Mesenchymal stem cell (in vitro differentiated cells and primary cell): ENCODE data around the gene SYNE1.

Experiments used
- DNase-seq: peaks from one replicate; pipeline ENCODE4 v3.0.0-alpha.2; 2013
- H2AFZ ChIP-seq: one replicate; pipeline ENCODE4 v1.6.1; 2013; ENCODE audit warnings: low read depth, mild to moderate bottlenecking, control low read depth, inconsistent platforms, low read length, moderate library complexity
- H2AK5ac ChIP-seq: 2 replicates; pipeline ENCODE4 v1.6.1; 2013; ENCODE audit warnings: low read length, moderate library complexity, mild to moderate bottlenecking, inconsistent platforms; ENCODE audit not compliant: severe bottlenecking
- H2BK120ac ChIP-seq: one replicate; pipeline ENCODE4 v1.6.1; 2013; ENCODE audit warnings: low read depth, mild to moderate bottlenecking, inconsistent platforms, low read length, moderate library complexity
- H2BK12ac ChIP-seq, 2 experiments: one replicate each; pipeline ENCODE4 v1.6.1; 2013; ENCODE audit warnings: inconsistent platforms in 2 of 2, low read length in 2 of 2, mild to moderate bottlenecking in 2 of 2, moderate library complexity in 2 of 2, control low read depth in 1 of 2
- H2BK15ac ChIP-seq: one replicate; pipeline ENCODE4 v1.6.1; 2013; ENCODE audit warnings: mild to moderate bottlenecking, low read depth, inconsistent platforms; ENCODE audit not compliant: poor library complexity, severe bottlenecking
- H2BK5ac ChIP-seq: 2 replicates; pipeline ENCODE4 v1.6.1; 2013; ENCODE audit warnings: low read depth, mild to moderate bottlenecking, low read length, control low read depth, inconsistent platforms; ENCODE audit not compliant: poor library complexity, severe bottlenecking
- H3K14ac ChIP-seq, 2 experiments: one replicate each; pipeline ENCODE4 v1.6.1; 2013; ENCODE audit warnings: inconsistent platforms in 2 of 2, low read length in 2 of 2, control low read depth in 1 of 2, mild to moderate bottlenecking in 1 of 2, moderate library complexity in 1 of 2
- H3K18ac ChIP-seq, 2 experiments: one replicate each; pipeline ENCODE4 v1.6.1; 2013; ENCODE audit warnings: inconsistent platforms in 2 of 2, low read length in 2 of 2, control low read depth in 1 of 2, low read depth in 1 of 2, mild to moderate bottlenecking in 1 of 2
- H3K23ac ChIP-seq, 2 experiments: one replicate each; pipeline ENCODE4 v1.6.1; 2013; ENCODE audit warnings: inconsistent platforms in 2 of 2, low read length in 2 of 2, mild to moderate bottlenecking in 2 of 2, moderate library complexity in 2 of 2, control low read depth in 1 of 2
- H3K27ac ChIP-seq: 2 replicates; pipeline ENCODE4 v1.5.1; 2013; ENCODE audit warnings: mild to moderate bottlenecking, moderate library complexity, low read length, control low read depth, inconsistent platforms; ENCODE audit not compliant: poor library complexity, severe bottlenecking
- H3K27me3 ChIP-seq, 2 experiments: 2 replicates each; pipeline versions ENCODE4 v1.6.1 to v1.7.0; 2013; ENCODE audit warnings: low read length in 2 of 2, mild to moderate bottlenecking in 2 of 2, moderate library complexity in 2 of 2, control low read depth in 1 of 2, inconsistent platforms in 1 of 2; ENCODE audit not compliant: control insufficient read depth in 1 of 2, insufficient read depth in 1 of 2
- H3K36me3 ChIP-seq, 2 experiments: 2 replicates each; pipeline versions ENCODE4 v1.6.1 to v1.7.0; 2013; ENCODE audit warnings: low read length in 2 of 2, control low read depth in 1 of 2, inconsistent platforms in 1 of 2, low read depth in 1 of 2, mild to moderate bottlenecking in 1 of 2; ENCODE audit not compliant: insufficient read depth in 2 of 2, control insufficient read depth in 1 of 2
- H3K4ac ChIP-seq, 2 experiments: one replicate each; pipeline ENCODE4 v1.6.1; 2013; ENCODE audit warnings: inconsistent platforms in 2 of 2, low read length in 2 of 2, mild to moderate bottlenecking in 2 of 2, moderate library complexity in 2 of 2, control low read depth in 1 of 2, low read depth in 1 of 2
- H3K4me1 ChIP-seq: 2 replicates; pipeline ENCODE4 v1.6.1; 2013; ENCODE audit warnings: low read depth, low read length, control low read depth; ENCODE audit not compliant: control insufficient read depth, insufficient read depth
- H3K4me2 ChIP-seq: 2 replicates; pipeline ENCODE4 v1.6.1; 2013; ENCODE audit warnings: low read length, mild to moderate bottlenecking, inconsistent platforms; ENCODE audit not compliant: poor library complexity, severe bottlenecking
- H3K4me3 ChIP-seq, 2 experiments: 2 replicates each; pipeline versions ENCODE4 v1.5.1 to v1.7.0; 2013; ENCODE audit warnings: low read length in 2 of 2, mild to moderate bottlenecking in 2 of 2, control low read depth in 1 of 2, low read depth in 1 of 2; ENCODE audit not compliant: insufficient read depth in 1 of 2
- H3K79me1 ChIP-seq: replicated peaks from 2 replicates; pipeline ENCODE4 v1.6.1; 2013; ENCODE audit warnings: mild to moderate bottlenecking, control low read depth, low read length, inconsistent platforms; ENCODE audit not compliant: poor library complexity, severe bottlenecking
- H3K9ac ChIP-seq: 2 replicates; pipeline ENCODE4 v1.7.0; 2013; ENCODE audit warnings: mild to moderate bottlenecking, low read length, moderate library complexity
- H3K9me3 ChIP-seq: 2 replicates; pipeline ENCODE4 v1.7.0; 2013; ENCODE audit warnings: mild to moderate bottlenecking, low read length; ENCODE audit not compliant: control insufficient read depth
- H4K8ac ChIP-seq: one replicate; pipeline ENCODE4 v1.6.1; 2013; ENCODE audit warnings: inconsistent platforms, mild to moderate bottlenecking, low read length, moderate library complexity
- H4K91ac ChIP-seq: one replicate; pipeline ENCODE4 v1.6.1; 2013; ENCODE audit warnings: mild to moderate bottlenecking, low read length, inconsistent platforms
- WGBS: methylation state at CpG from one replicate; pipeline ENCODE4 v1.1.7; 2013; ENCODE audit warnings: mixed read lengths; 5-methylcytosine and 5-hydroxymethylcytosine counted together

SYNE1 gene

GRCh38 chr6:152458648-152459644 is 178.2 kb downstream of the SYNE1 start:
- Histone ChIP-seq H3K27ac (no peak overlapping the region), H3K4me1 (peaks cover 2% of the 10 kb centered on the region), H3K9ac (no peak overlapping the region), H2AK5ac (no peak overlapping the region), H3K23ac (no peak overlapping the region), H3K18ac (no peak overlapping the region), H3K36me3 (no peaks in the 10 kb centered on the region), H3K4me2 (no peak overlapping the region), H3K4me3 (no peak overlapping the region), H2AFZ (no peak overlapping the region), H2BK120ac (no peak overlapping the region), H3K4ac (no peak overlapping the region), H4K91ac (no peak overlapping the region), H3K9me3 (no peaks in the 10 kb centered on the region), H4K8ac (no peak overlapping the region), H2BK15ac (no peak overlapping the region), H2BK12ac (no peak overlapping the region), H3K27me3 (no peaks in the 10 kb centered on the region), H3K79me1 (no peaks in the 10 kb centered on the region), H2BK5ac (no peak overlapping the region), H3K14ac (no peak overlapping the region)
- 74% methylated on average over 7 of the region's 8 CpGs for WGBS
- DNase-seq: no peak

GRCh38 chr6:152457949-152458624 is 179.1 kb downstream of the SYNE1 start:
- no peak overlapping the region for H3K9ac ChIP-seq
- no peak overlapping the region for H3K18ac ChIP-seq
- no CpG with 5 or more reads among the region's 4 CpGs for WGBS

GRCh38 chr6:152454003-152454402 is 183.2 kb downstream of the SYNE1 start:
- no peak overlapping the region for H4K8ac ChIP-seq
- H2BK5ac ChIP-seq: no peak overlapping the region
- no peak overlapping the region for H3K4ac ChIP-seq
- H3K36me3 ChIP-seq: no peaks in the 10 kb centered on the region
- H3K23ac ChIP-seq: no peak overlapping the region
- no peak overlapping the region for H2BK12ac ChIP-seq
- no peak overlapping the region for H3K18ac ChIP-seq
- no peaks in the 10 kb centered on the region for H3K27me3 ChIP-seq
- no peak overlapping the region for H3K4me3 ChIP-seq
- H2BK120ac ChIP-seq: no peak overlapping the region
- H2BK15ac ChIP-seq: no peak overlapping the region
- H3K9me3 ChIP-seq: no peaks in the 10 kb centered on the region
- no peak overlapping the region for H3K4me2 ChIP-seq
- H3K27ac ChIP-seq: no peak overlapping the region
- no peak overlapping the region for H3K9ac ChIP-seq
- no peaks in the 10 kb centered on the region for H3K4me1 ChIP-seq
- WGBS: 96% methylated on average over 3 of the region's 3 CpGs
- no peaks in the 10 kb centered on the region for H3K79me1 ChIP-seq
- no peak for DNase-seq
- no peak overlapping the region for H3K14ac ChIP-seq
- no peak overlapping the region for H2AK5ac ChIP-seq
- no peak overlapping the region for H4K91ac ChIP-seq
- H2AFZ ChIP-seq: no peak overlapping the region

More at GRCh38 chr6:152457949-152458624, 179.1 kb downstream of the SYNE1 start:
- Histone ChIP-seq H3K9me3 (no peaks in the 10 kb centered on the region), H3K4ac (no peak overlapping the region), H3K27me3 (no peaks in the 10 kb centered on the region), H2BK12ac (no peak overlapping the region), H3K4me3 (no peak overlapping the region), H2AFZ (no peak overlapping the region), H2BK120ac (no peak overlapping the region), H3K27ac (no peak overlapping the region), H3K14ac (no peak overlapping the region), H2AK5ac (no peak overlapping the region), H3K23ac (no peak overlapping the region), H2BK5ac (no peak overlapping the region), H4K8ac (no peak overlapping the region), H3K79me1 (no peaks in the 10 kb centered on the region), H3K4me2 (no peak overlapping the region), H3K36me3 (no peaks in the 10 kb centered on the region), H4K91ac (no peak overlapping the region), H3K4me1 (peaks cover 2% of the 10 kb centered on the region), H2BK15ac (no peak overlapping the region)
- DNase-seq: no peak

- Histone ChIP-seq H3K79me1 (no peaks in the 10 kb centered on the region), H3K23ac (no peak overlapping the region), H3K9me3 (no peaks in the 10 kb centered on the region), H3K18ac (no peak overlapping the region), H2AK5ac (no peak overlapping the region), H3K36me3 (no peaks in the 10 kb centered on the region), H2AFZ (no peak overlapping the region), H4K91ac (no peak overlapping the region), H3K27ac (no peak overlapping the region), H3K4ac (no peak overlapping the region), H2BK15ac (no peak overlapping the region), H3K4me1 (no peaks in the 10 kb centered on the region), H2BK5ac (no peak overlapping the region), H3K14ac (no peak overlapping the region), H3K4me2 (no peak overlapping the region), H3K9ac (no peak overlapping the region), H3K4me3 (no peak overlapping the region), H2BK12ac (no peak overlapping the region), H3K27me3 (no peaks in the 10 kb centered on the region), H2BK120ac (no peak overlapping the region), H4K8ac (no peak overlapping the region)
- WGBS: 84% methylated on average over 6 of the region's 7 CpGs
- DNase-seq: no peak
Observed at GRCh38 chr6:152453421-152453820, 183.7 kb downstream of the SYNE1 start.
